ENCODE measurements around the gene PPP2R2B.

PPP2R2B gene

DNA sequence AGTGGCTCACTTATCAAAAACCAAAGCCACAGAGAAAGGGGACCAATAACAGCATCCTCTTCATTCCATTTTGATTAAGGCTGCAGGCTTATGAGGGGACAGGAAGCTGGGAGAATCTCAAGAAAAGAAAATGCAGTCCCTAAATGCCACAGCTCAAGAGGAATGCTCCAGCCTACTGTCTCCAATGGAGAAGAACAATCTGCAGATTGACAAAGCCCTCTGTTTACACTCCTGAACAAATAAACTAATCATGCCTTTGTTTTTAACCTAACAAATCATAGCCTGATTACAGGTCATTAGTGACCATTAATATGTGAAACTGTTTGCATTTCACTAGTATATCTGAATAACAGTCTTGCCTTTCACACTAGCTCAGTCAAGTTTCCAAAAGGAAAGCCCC, 26.5 kb downstream of the PPP2R2B start:
- TF ChIP-seq, protein P1, sequence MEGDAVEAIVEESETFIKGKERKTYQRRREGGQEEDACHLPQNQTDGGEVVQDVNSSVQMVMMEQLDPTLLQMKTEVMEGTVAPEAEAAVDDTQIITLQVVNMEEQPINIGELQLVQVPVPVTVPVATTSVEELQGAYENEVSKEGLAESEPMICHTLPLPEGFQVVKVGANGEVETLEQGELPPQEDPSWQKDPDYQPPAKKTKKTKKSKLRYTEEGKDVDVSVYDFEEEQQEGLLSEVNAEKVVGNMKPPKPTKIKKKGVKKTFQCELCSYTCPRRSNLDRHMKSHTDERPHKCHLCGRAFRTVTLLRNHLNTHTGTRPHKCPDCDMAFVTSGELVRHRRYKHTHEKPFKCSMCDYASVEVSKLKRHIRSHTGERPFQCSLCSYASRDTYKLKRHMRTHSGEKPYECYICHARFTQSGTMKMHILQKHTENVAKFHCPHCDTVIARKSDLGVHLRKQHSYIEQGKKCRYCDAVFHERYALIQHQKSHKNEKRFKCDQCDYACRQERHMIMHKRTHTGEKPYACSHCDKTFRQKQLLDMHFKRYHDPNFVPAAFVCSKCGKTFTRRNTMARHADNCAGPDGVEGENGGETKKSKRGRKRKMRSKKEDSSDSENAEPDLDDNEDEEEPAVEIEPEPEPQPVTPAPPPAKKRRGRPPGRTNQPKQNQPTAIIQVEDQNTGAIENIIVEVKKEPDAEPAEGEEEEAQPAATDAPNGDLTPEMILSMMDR (IDR thresholded peaks at IDR 0.05; ENCODE audit: insufficient read depth, missing control alignments) = no peak
- FAIRE-seq (no peak), DNase-seq (ENCODE audit: insufficient read length, low spot score) (no peak)

DNA sequence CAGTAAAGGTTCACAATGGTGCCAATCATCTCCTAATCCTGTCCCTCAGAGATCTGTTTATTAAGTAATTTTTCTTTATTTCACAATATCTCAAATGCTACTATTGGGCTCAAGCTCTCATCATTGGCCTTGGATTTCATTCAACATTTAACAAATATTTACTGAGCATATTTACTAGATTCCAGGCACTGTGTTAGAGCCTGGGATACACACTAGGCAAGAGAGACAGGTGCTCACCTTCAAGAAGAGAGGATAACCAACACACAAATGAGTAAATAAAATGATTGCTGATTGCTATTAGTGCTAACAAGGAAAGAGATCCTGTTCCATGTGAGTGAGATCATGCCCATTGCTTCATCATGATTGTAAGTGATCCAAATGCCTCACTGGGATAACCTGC, 27.4 kb downstream of the PPP2R2B start:
- DNase-seq (ENCODE audit: insufficient read length, low spot score) (no peak), FAIRE-seq (peak; percentile 51)
- TF ChIP-seq, protein P1 (IDR thresholded peaks at IDR 0.05; ENCODE audit: insufficient read depth, missing control alignments) = no peak

DNA sequence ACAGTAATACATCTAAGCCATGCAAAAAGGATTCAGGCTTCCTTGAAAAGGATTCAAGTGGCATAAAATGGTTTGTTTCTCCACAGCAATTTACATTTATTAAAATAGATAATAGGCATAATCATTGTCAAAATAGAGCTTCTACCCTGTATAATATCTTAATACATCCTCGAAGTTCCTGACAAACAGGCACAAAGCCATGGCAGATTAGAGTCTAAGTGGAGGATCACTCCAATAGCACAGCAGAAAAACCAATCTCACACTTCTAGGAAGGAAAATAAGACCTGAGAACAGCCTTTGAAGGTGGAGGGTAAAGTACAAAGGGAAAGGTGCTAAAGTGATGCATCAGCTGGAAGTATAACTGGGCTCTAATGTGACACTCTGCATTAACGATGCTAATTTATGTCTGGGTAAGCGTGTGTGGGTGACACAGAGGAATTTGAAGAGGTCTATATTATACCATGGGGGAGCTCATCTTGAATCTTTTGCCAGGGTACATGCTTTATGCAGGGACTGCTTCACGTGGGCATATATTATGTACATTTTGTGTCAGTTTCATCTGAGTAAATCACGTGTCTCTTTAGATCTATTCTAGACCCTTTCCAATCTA, 28.8 kb downstream of the PPP2R2B start:
- TF ChIP-seq, protein P1 (IDR thresholded peaks at IDR 0.05; ENCODE audit: insufficient read depth, missing control alignments) = no peak
- no peak for FAIRE-seq
- no peak for DNase-seq (ENCODE audit: insufficient read length, low spot score)

DNA sequence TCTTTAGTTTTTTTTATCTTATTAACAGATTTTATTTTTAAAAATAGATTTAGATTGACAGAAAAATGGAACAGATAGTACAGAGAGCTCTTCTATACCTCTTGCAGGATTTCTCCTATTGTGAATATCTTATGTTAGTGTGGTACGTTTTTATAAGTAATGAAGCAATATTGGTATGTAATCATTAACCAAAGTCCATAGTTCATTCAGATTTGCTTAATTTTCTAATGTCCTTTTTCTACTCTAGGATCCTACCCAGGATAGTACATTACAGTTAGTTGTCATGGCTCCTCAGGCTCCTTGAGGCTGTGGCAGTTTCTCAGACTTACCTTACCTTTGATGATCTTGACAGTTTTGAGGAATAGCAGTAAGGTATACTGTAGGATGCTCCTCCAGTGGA, 30.4 kb downstream of the PPP2R2B start:
- TF ChIP-seq, protein P1 (IDR thresholded peaks at IDR 0.05; ENCODE audit: insufficient read depth, missing control alignments) = no peak
- DNase-seq (ENCODE audit: insufficient read length, low spot score) = no peak
- no peak for FAIRE-seq

DNA sequence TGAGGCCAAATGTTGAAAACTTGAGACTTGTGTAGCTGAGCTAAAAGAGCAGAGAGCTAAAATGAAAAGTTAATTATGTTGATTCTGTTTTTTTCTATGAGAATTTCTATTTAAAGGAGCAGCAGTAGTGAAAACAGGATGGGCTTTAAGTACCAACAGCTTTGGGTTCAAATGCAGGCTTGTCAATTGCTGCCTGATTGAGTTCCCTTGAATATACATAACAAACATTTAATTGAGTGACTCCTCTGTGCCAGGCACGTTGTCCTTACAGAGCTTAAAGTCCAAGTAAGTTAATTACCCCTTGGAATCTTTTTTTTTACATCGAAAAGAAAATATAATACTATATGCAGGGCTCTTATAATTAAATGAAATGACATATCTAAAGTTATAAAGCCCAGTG, 38.5 kb downstream of the PPP2R2B start:
- TF ChIP-seq, protein P1 (IDR thresholded peaks at IDR 0.05; ENCODE audit: insufficient read depth, missing control alignments) = no peak
- FAIRE-seq (no peak), DNase-seq (ENCODE audit: insufficient read length, low spot score) (no peak)

DNA sequence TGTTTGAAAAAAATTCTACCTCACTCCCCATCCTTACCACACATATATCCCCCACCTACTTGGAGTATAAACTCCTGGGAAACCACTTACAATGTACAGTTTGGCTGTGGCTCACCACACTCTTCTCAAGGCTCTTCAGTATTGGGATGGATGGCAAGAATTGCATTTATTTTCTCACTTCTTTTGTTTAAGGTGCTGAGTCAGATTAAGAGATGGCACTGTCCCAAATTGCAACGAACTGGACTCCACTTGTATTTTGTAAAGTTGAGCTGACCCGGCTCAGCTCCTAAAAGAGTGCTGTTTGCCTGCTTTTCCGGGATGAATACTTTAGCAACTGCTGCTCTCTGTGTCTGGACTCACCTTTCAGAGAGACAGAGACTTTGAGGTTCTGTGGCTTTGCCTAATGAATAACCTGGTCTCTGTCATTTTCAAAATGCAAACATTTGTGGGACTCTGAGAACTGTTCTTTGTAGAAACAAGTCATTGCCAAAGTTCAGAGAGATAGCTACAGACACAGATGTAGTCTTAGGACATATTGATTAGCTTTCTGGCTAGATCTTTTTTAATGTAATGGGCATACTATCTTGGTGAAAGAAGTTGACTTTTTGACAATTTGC, 42.2 kb downstream of the PPP2R2B start:
- TF ChIP-seq, protein P1 (IDR thresholded peaks at IDR 0.05; ENCODE audit: insufficient read depth, missing control alignments) = no peak
- FAIRE-seq = no peak
- DNase-seq (ENCODE audit: insufficient read length, low spot score) = no peak

DNA sequence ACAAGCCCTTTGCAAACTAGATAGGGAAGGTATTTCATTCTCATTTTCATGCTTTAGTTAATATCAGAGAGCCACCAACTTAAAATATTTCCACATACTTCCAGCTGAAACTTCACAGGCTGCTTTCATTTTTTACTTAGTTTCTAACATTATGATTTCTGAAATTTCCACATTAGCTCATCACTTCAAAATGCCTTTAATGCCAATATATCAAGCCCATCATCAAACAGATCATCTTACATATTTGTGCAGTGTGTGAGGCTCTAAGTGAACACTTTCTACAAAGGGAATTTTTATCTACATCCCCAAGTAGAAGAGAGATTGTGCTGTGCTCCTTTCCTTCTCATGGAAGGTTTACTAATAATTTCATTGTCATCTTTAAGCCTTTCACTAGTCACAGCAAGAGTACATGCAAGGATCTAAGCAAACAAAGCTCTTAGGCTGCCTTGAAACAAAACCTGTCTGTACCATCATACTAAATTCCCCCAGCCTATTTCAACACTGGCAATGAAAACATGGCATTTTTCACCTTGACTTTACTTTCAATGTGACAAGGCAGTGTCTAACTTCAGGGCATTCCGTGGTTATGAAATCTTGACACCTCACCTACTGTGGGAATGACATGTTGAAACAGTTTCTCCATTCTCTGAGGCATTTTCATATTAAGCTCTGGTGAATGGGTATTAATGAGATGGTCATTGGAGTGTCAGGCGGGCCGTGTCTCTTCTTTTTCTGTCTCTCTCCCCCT, 45.4 kb downstream of the PPP2R2B start:
- FAIRE-seq (peak; percentile 77), DNase-seq (ENCODE audit: insufficient read length, low spot score) (no peak)
- TF ChIP-seq, protein P1 (IDR thresholded peaks at IDR 0.05; ENCODE audit: insufficient read depth, missing control alignments) = no peak
